ENCODE measurements around the gene PLXDC1. TPM values are rescaled to one million over a fixed set of nuclear protein-coding genes. Genes with fewer than 3 reads are reported as not detected.

Gene PLXDC1
- total RNA-seq (2014; rRNA removed; shearing (Covaris generic)), result 0.81 and 1.2 TPM in 2 replicates

GRCh38 chr17:39151150-39151942, at the start of gene PLXDC1:
Gene PLXDC1 (minus strand): TSS chr17:39151637. CDS start chr17:39151437, 200 bp downstream.
- no peak for DNase-seq (ENCODE audit: low read depth)

- no peak for DNase-seq (ENCODE audit: low read depth)
Observed at GRCh38 chr17:39200957-39201510, 49.6 kb upstream of the PLXDC1 start.

DNA sequence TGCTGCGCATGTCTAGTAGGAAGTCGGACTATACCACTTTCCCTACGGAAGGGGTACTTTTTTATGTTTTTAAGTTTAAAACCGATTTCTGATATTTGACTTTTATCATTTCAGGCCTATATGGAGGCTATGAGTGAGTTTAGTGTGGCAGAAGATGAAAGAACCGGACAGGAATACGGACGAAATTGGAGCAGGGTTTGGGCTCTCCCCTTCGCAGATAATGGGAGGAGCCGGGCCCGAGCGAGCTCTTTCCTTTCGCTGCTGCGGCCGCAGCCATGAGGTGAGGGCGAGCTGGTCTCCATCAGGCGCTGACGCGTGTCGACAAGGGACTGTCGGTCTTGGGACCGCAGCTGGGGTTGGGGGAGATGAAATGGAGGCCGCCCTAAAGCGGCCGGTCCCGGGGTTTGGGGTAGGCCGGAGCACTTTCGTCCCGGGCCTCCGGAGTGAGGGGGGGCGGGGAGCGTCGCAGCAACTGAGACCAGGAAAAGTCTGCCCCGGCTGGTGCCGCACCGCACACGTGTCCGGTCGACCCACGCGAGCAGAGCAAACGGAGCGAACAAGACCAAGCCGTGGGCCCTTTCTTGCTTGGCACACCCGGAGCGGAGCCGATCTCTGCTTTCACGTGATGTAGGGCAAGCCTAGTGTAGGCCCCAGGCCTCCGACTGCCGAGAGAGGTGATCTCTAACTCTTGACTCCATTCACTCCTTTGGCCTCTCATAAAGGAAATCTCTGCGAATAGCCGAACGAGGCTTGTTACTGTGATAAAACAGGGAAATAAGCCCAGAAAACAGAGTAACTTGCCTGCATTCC, 48.8 kb upstream of the PLXDC1 start, which contains the start of gene RPL19:
TSS of gene RPL19 (plus strand) at position 214 of the 810 bp plus-strand sequence. CDS start at position 276, 62 bp downstream.
- no peak for DNase-seq (ENCODE audit: low read depth)

DNA sequence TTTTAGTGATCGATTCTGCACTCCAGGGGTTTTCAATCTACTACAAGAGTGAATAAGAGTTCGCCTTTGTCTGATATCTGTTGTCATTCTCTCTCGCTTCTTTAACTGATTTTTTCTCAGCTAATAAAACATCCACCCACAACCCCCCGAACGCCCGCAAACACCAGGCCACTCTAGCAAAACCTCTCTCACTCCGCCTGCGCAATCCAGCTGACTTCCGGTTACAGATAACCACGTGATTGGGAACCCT, 48.3 kb upstream of the PLXDC1 start:
- peak; percentile 90 for DNase-seq (ENCODE audit: low read depth)

DNA sequence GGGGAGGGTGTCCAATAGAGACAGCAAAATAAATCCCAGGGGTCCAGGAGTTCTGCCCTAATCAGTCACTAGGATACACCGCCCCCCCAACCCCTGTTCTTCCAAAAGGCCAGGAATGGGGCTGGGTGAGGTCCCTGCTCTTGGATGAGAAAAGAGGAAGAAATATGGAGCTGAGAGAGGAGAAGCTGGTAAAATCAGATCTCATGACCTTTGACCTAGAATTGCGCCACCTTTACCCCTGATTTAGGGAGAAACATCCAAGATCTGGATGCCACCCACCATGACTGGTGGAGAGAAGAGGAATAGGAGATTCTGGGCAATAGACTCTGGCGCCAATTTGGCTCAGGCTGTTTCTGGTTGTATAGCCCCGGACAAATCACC, 46.7 kb upstream of the PLXDC1 start:
- DNase-seq (ENCODE audit: low read depth), result no peak

GRCh38 chr17:39197380-39198185, 46.1 kb upstream of the PLXDC1 start, which contains the start of gene CACNB1:
Gene CACNB1 (minus strand): TSS chr17:39197669. CDS start chr17:39197495, 174 bp downstream.
- DNase-seq (ENCODE audit: low read depth), result peak; percentile 73

GRCh38 chr17:39196808-39197291, 45.4 kb upstream of the PLXDC1 start:
- no peak for DNase-seq (ENCODE audit: low read depth)

- no peak for DNase-seq (ENCODE audit: low read depth)
Observed at GRCh38 chr17:39196241-39196807, 44.9 kb upstream of the PLXDC1 start.

DNA sequence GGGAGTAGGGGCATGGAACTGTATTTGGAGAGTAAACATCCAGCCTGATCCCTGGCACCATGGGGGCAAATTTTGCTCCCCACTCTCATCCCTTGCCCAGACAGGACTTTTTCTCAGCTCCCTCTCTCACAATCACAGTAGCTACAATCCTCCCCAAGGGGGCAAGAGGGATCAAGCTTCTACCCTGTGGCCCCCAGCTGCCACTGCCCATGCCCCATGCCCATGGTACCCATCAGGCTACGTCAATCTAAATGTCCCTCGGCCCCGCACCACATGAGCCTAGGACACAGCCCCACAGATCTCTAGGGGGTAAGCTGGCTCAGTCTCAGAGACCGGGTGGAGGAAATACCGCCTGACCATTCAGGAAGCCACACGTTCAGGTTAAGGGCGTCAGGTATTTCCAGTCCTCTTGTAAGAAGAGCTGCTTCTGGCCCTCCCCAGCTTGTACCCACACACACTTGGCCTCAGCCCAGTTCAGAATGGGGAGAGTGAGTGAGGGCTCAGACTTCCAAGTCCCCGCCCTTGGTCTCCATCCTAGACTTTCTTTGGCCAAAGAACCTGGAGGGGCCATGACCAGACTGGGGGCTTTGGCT, 44.2 kb upstream of the PLXDC1 start:
- no peak for DNase-seq (ENCODE audit: low read depth)

DNA sequence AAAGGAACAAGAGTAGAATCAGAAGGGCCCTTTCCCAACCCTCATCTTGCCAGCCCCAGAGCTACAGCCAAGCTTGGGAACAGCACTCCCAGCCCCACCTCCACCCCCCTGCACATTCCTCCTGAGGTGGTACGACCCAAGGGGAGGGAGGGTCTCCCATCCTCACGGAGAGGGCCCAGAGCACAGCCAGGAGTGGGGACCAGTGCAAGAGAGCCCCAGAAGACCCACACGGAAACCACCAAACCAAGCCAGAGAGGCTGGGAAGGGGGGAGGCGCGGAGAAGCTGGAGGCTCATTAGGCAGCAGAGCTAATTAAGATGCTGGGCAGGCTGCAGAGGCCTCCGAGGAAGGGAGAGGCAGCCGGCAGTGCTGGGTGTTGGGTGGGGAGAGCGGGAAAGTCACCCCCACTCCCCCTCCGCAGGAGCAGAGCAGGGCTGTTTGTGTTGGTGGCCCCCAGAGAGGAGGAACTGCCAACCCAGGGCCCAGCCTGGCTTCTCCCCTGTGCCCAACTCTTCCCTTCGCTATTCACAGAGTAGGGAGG, 43.6 kb upstream of the PLXDC1 start:
- DNase-seq (ENCODE audit: low read depth), result no peak

- no peak for DNase-seq (ENCODE audit: low read depth)
Observed at GRCh38 chr17:39194089-39194984, 42.9 kb upstream of the PLXDC1 start.

DNA sequence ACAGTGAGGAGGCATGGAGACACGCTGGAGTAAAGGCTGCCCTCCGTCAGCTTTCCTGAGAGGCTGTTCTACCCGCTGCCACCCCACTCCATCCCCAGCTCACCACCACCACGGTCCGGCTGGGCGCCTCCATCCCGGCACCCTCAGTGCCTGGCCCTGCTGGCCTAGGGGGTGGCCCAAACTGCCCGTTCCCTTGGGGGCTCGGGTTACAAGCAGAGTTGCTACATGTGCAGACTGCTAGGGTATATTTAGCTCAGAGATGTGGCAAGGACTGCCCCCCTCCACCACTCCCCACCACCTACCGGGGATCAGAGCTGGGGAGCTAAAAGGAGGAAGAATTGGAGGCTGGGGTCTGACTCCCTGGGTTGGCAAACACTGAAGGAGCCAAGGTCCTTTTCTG, 41.9 kb upstream of the PLXDC1 start:
- DNase-seq (ENCODE audit: low read depth), result no peak

DNA sequence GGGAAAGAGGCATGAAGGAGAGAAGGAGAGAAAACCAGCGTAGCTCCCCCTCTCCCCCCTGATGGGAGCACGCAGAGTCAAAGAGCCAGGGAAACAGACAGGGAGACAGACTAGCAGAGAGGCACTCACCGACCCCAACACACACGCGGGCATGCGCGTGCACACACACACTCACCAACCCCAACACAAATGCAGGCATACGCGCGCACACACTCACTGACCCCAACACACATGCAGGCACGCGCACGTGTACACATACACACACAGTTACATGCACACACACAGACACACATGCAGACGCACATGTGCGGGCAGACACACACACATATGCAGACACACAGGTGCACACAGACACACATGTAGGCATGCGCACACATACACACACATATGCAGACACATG, 41.5 kb upstream of the PLXDC1 start:
- no peak for DNase-seq (ENCODE audit: low read depth)

GRCh38 chr17:39191750-39192510, 40.5 kb upstream of the PLXDC1 start:
- DNase-seq (ENCODE audit: low read depth), result no peak

GRCh38 chr17:39187152-39187830, 35.9 kb upstream of the PLXDC1 start:
- peak; percentile 53 for DNase-seq (ENCODE audit: low read depth)

GRCh38 chr17:39186481-39187002, 35.1 kb upstream of the PLXDC1 start:
- no peak for DNase-seq (ENCODE audit: low read depth)

DNA sequence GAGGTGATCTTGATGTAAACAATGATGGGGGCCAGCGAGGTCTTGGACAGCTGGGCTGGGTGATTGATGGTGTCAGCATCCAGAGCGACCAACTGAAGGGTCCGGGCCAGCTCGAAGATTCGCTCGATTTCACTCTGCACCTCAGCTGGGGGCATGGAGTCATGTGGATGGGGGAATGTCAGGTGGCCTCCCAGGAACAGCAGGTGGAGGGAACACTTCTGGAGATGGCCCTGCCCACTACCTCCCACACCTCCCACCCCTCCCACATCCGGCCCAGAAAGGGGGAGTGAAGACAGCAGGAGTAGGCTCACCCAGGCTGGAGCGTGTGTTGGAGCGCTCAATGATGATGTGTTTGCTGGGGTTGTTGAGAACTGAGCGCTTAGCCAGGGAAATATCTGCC, 32.3 kb upstream of the PLXDC1 start:
- no peak for DNase-seq (ENCODE audit: low read depth)

DNA sequence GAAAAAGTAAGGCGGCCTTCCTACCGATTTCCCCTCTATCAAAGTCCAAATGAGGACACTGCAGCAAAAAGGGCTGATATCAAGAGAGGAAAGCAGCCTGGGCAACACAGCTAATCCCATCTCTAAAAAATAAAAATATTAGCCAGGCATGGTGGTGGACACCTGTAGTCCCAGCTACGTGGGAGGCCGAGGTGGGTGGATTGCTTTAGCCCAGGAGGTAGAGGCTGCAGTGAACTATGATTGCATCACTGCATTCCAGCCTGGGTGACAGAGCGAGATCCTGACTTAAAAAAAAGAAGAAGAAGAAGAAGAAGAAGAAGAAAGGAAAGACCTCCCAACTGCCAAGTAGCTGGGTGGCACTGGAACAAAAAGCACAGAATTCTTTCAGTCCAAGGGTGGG, 31.6 kb upstream of the PLXDC1 start:
- no peak for DNase-seq (ENCODE audit: low read depth)
